ENCODE measurements around the gene RAB5A. TPM values are rescaled to one million over a fixed set of nuclear protein-coding genes. Genes with fewer than 3 reads are reported as not detected.
"Not testable (repeated sequence)": the region's sequence is repeated elsewhere in the genome, so short reads cannot be mapped to it uniquely, and the experiment has no call there.

Gene RAB5A
- 10 to 100 TPM; 52.0 to 91.1 TPM for total RNA-seq
- 10 to 100 TPM; 36.8 to 44.5 TPM for polyA plus RNA-seq
- long read RNA-seq, donor 1, transcript RAB5A-201 (6 exons, 2,536 nt): major isoform, 21 of 81 reads
- long read RNA-seq, donor 1, partial matches to known transcripts: 53 of 81 reads
- long read RNA-seq, donor 1, other reads (novel, unspliced or antisense): 0 of 81 reads
- long read RNA-seq, donor 2, transcript RAB5A-201 (6 exons, 2,536 nt): major isoform, 8 of 11 reads
- long read RNA-seq, donor 2, partial matches to known transcripts: 0 of 11 reads
- long read RNA-seq, donor 2, other reads (novel, unspliced or antisense): 0 of 11 reads
- long read RNA-seq, donor 3, transcript RAB5A-201 (6 exons, 2,536 nt): major isoform, 13 of 14 reads
- long read RNA-seq, donor 3, partial matches to known transcripts: 0 of 14 reads
- long read RNA-seq, donor 3, other reads (novel, unspliced or antisense): 0 of 14 reads
- long read RNA-seq, donor 4, partial matches to known transcripts: 0 of 8 reads
- long read RNA-seq, donor 4, other reads (novel, unspliced or antisense): 0 of 8 reads
- long read RNA-seq, donor 5, transcript RAB5A-201 (6 exons, 2,536 nt): major isoform, 18 of 25 reads
- long read RNA-seq, donor 5, partial matches to known transcripts: 0 of 25 reads
- long read RNA-seq, donor 5, other reads (novel, unspliced or antisense): 0 of 25 reads

GRCh38 chr3:19946832-19947548, at the start of gene RAB5A:
Gene RAB5A (plus strand): TSS chr3:19947097. CDS start chr3:19950899, 3,802 bp downstream.
- H3K27me3 ChIP-seq (ENCODE audit: control insufficient read depth in 3 of 3, insufficient read depth in 3 of 3, low read length in 2 of 3): no peaks in the 10 kb centered on the region
- H3K27ac ChIP-seq (ENCODE audit: low read depth in 1 of 2, low read length in 1 of 2): peak within 1 kb of the TSS; percentile 95 to 96
- 0 to 1% methylated on average over 63 to 73 of the region's 73 CpGs for WGBS, 2 donors
- H3K9me3 ChIP-seq (ENCODE audit: control insufficient read depth in 4 of 4, insufficient read depth in 3 of 4, low read length in 3 of 4): no peaks in the 10 kb centered on the region
- H3K4me1 ChIP-seq (ENCODE audit: control insufficient read depth in 5 of 5, insufficient read depth in 5 of 5, low read length in 5 of 5): peaks cover 0 to 22% (median 2%) of the 10 kb centered on the region in 5 donors
- H3K9ac ChIP-seq (ENCODE audit: insufficient read depth in 1 of 2, low read length in 2 of 2): peak within 1 kb of the TSS; percentile 92 to 94
- ATAC-seq (ENCODE audit: insufficient read depth, low FRiP score): peak; percentile 93
- H3K4me3 ChIP-seq: peak within 1 kb of the TSS; percentile 88
- TF ChIP-seq CTCF (IDR thresholded peaks at IDR 0.05; ENCODE audit: control extremely low read depth, extremely low read depth): no peak
- peak; percentile 98 to 99 (median 99) for DNase-seq
- peaks cover 0 to 7% (median 2%) of the 10 kb centered on the region in 4 donors for H3K36me3 ChIP-seq (ENCODE audit: control insufficient read depth in 4 of 4, insufficient read depth in 4 of 4, low read length in 4 of 4)

- Histone ChIP-seq H3K4me1 (ENCODE audit: control insufficient read depth in 5 of 5, insufficient read depth in 5 of 5, low read length in 5 of 5) (peaks cover 0 to 4% (median 0%) of the 10 kb centered on the region in 5 donors), H3K4me3 (no peak overlapping the region), H3K36me3 (ENCODE audit: control insufficient read depth in 4 of 4, insufficient read depth in 4 of 4, low read length in 4 of 4) (no peaks in the 10 kb centered on the region), H3K27ac (ENCODE audit: low read depth in 1 of 2, low read length in 1 of 2) (no peak overlapping the region), H3K9ac (ENCODE audit: insufficient read depth in 1 of 2, low read length in 2 of 2) (no peak overlapping the region), H3K9me3 (ENCODE audit: control insufficient read depth in 4 of 4, insufficient read depth in 3 of 4, low read length in 3 of 4) (no peaks in the 10 kb centered on the region), H3K27me3 (ENCODE audit: control insufficient read depth in 3 of 3, insufficient read depth in 3 of 3, low read length in 2 of 3) (no peaks in the 10 kb centered on the region)
- 72 to 85% methylated on average over 2 of the region's 2 CpGs for WGBS, 2 donors
- no peak for DNase-seq
- no peak for ATAC-seq (ENCODE audit: insufficient read depth, low FRiP score)
- no peak for TF ChIP-seq CTCF (IDR thresholded peaks at IDR 0.05; ENCODE audit: control extremely low read depth, extremely low read depth)
Observed at GRCh38 chr3:19898721-19899120, 48.2 kb upstream of the RAB5A start.

GRCh38 chr3:19899264-19899663, 47.6 kb upstream of the RAB5A start:
- WGBS, 2 donors: 91 to 93% methylated on average over 2 of the region's 2 CpGs
- ATAC-seq (ENCODE audit: insufficient read depth, low FRiP score) (no peak), DNase-seq (no peak)
- Histone ChIP-seq H3K4me3 (no peak overlapping the region), H3K27ac (ENCODE audit: low read depth in 1 of 2, low read length in 1 of 2) (no peak overlapping the region), H3K9me3 (ENCODE audit: control insufficient read depth in 4 of 4, insufficient read depth in 3 of 4, low read length in 3 of 4) (no peaks in the 10 kb centered on the region), H3K27me3 (ENCODE audit: control insufficient read depth in 3 of 3, insufficient read depth in 3 of 3, low read length in 2 of 3) (no peaks in the 10 kb centered on the region), H3K9ac (ENCODE audit: insufficient read depth in 1 of 2, low read length in 2 of 2) (no peak overlapping the region), H3K4me1 (ENCODE audit: control insufficient read depth in 5 of 5, insufficient read depth in 5 of 5, low read length in 5 of 5) (peaks cover 0 to 4% (median 0%) of the 10 kb centered on the region in 5 donors), H3K36me3 (ENCODE audit: control insufficient read depth in 4 of 4, insufficient read depth in 4 of 4, low read length in 4 of 4) (no peaks in the 10 kb centered on the region)
- TF ChIP-seq CTCF (IDR thresholded peaks at IDR 0.05; ENCODE audit: control extremely low read depth, extremely low read depth): no peak

GRCh38 chr3:19899833-19900232, 47.1 kb upstream of the RAB5A start:
- H3K4me3 ChIP-seq; H3K36me3 ChIP-seq (ENCODE audit: control insufficient read depth in 4 of 4, insufficient read depth in 4 of 4, low read length in 4 of 4); H3K27me3 ChIP-seq (ENCODE audit: control insufficient read depth in 3 of 3, insufficient read depth in 3 of 3, low read length in 2 of 3); H3K4me1 ChIP-seq (ENCODE audit: control insufficient read depth in 5 of 5, insufficient read depth in 5 of 5, low read length in 5 of 5); H3K9ac ChIP-seq (ENCODE audit: insufficient read depth in 1 of 2, low read length in 2 of 2); H3K9me3 ChIP-seq (ENCODE audit: control insufficient read depth in 4 of 4, insufficient read depth in 3 of 4, low read length in 3 of 4); DNase-seq; H3K27ac ChIP-seq (ENCODE audit: low read depth in 1 of 2, low read length in 1 of 2); ATAC-seq (ENCODE audit: insufficient read depth, low FRiP score): not testable (repeated sequence)
- WGBS, 2 donors: 86 to 93% methylated on average over 7 of the region's 7 CpGs
